ENCODE results near the gene ATP13A3.
A peak's percentile ranks its signal among the peaks of the same experiment; 100 is the strongest.

The ATP13A3 gene

GRCh38 chr3:194431554-194431953, 55.2 kb downstream of the ATP13A3 start:
- no peak for DNase-seq

GRCh38 chr3:194425399-194425798, 61.4 kb downstream of the ATP13A3 start:
- no peak for DNase-seq

- no peak for DNase-seq
These were observed 61.8 kb downstream of the ATP13A3 start for GRCh38 chr3:194424953-194425352.

GRCh38 chr3:194424373-194424772, 62.4 kb downstream of the ATP13A3 start:
- no peak for DNase-seq

GRCh38 chr3:194423317-194423716, 63.5 kb downstream of the ATP13A3 start:
- no peak for DNase-seq

- DNase-seq = no peak
These were observed 64.6 kb downstream of the ATP13A3 start for GRCh38 chr3:194422188-194422587.

- DNase-seq = no peak
These were observed 68.1 kb downstream of the ATP13A3 start for GRCh38 chr3:194418671-194419070.

GRCh38 chr3:194407423-194407822, 79.4 kb downstream of the ATP13A3 start:
- DNase-seq = no peak

GRCh38 chr3:194405766-194406165, 81.0 kb downstream of the ATP13A3 start:
- DNase-seq = no peak

GRCh38 chr3:194404365-194405140, 82.2 kb downstream of the ATP13A3 start:
- peak in 1 of 2 donors; percentile 43 for DNase-seq

- DNase-seq = no peak
These were observed 84.9 kb downstream of the ATP13A3 start for GRCh38 chr3:194401868-194402329.

- no peak for DNase-seq
These were observed 85.5 kb downstream of the ATP13A3 start for GRCh38 chr3:194401346-194401745.

- DNase-seq = no peak
These were observed 86.9 kb downstream of the ATP13A3 start for GRCh38 chr3:194399874-194400411.

- DNase-seq = no peak
These were observed 87.6 kb downstream of the ATP13A3 start, which contains the start of gene GP5 for GRCh38 chr3:194399166-194399565. TSS of gene GP5 (minus strand) at chr3:194399266. CDS start at chr3:194398282, 984 bp downstream.

- DNase-seq = peak in 1 of 2 donors; percentile 38
These were observed 89.0 kb downstream of the ATP13A3 start for GRCh38 chr3:194397757-194398312.

GRCh38 chr3:194396859-194397756, 89.7 kb downstream of the ATP13A3 start:
- peak in 1 of 2 donors; percentile 50 for DNase-seq

GRCh38 chr3:194396539-194396858, 90.3 kb downstream of the ATP13A3 start:
- DNase-seq = no peak

- peak; percentile 54 to 62 for DNase-seq
These were observed 90.8 kb downstream of the ATP13A3 start for GRCh38 chr3:194395778-194396538.

GRCh38 chr3:194395212-194395611, 91.6 kb downstream of the ATP13A3 start:
- no peak for DNase-seq

- no peak for DNase-seq
These were observed 94.2 kb downstream of the ATP13A3 start for GRCh38 chr3:194392576-194392975.

- DNase-seq = no peak
These were observed 96.0 kb downstream of the ATP13A3 start for GRCh38 chr3:194390835-194391234.

GRCh38 chr3:194389269-194389668, 97.5 kb downstream of the ATP13A3 start:
- peak in 1 of 2 donors; percentile 14 for DNase-seq

All from stimulated activated CD4-positive, alpha-beta T cell treated with anti-CD3 and anti-CD28 coated beads, Interleukin-2, amount 100 ng/mL, for 24 hours (primary cell).